Progenitor cell of endocrine pancreas (in vitro differentiated cells): ENCODE results near the gene HDLBP. TPM values are rescaled to one million over a fixed set of nuclear protein-coding genes. Genes with fewer than 3 reads are reported as not detected.

Experiments
- DNase-seq: peaks from one replicate; pipeline ENCODE4 v3.0.0; 2021; ENCODE audit warnings: low spot score; ENCODE audit not compliant: unreplicated experiment
- H3K27ac Mint-ChIP-seq: 2 replicates; pipeline ENCODE4 v1.8.0; 2021; ENCODE audit warnings: mild to moderate bottlenecking, moderate library complexity, mixed read lengths
- H3K27me3 Mint-ChIP-seq: 2 replicates; pipeline ENCODE4 v1.8.0; 2021; ENCODE audit warnings: mixed read lengths
- H3K36me3 Mint-ChIP-seq: 2 replicates; pipeline ENCODE4 v1.8.0; 2022; ENCODE audit warnings: mixed read lengths; ENCODE audit not compliant: insufficient read depth
- H3K4me1 Mint-ChIP-seq: 2 replicates; pipeline ENCODE4 v1.8.0; 2021; ENCODE audit warnings: low read depth, mixed read lengths
- H3K4me3 Mint-ChIP-seq: 2 replicates; pipeline ENCODE4 v1.8.0; 2021; ENCODE audit warnings: low read depth, mild to moderate bottlenecking, moderate library complexity, mixed read lengths
- H3K9me3 Mint-ChIP-seq: 2 replicates; pipeline ENCODE4 v1.8.0; 2021; ENCODE audit warnings: low read depth, mixed read lengths
- total RNA-seq: library from RNA; stranded (reverse); gene quantifications from 2 replicates; pipeline ENCODE4 v1.2.1, GENCODE V29; 2021
- TF ChIP-seq, protein P1 (sequence below): fragments of 200-600 bp; sonication (generic); IDR thresholded peaks from one replicate; pipeline ENCODE4 v1.5.0; 2021; ENCODE audit warnings: antibody characterized with exemption, mild to moderate bottlenecking; ENCODE audit not compliant: unreplicated experiment

HDLBP gene
- total RNA-seq, 1 donor from 2014 or later: 388 TPM

DNA sequence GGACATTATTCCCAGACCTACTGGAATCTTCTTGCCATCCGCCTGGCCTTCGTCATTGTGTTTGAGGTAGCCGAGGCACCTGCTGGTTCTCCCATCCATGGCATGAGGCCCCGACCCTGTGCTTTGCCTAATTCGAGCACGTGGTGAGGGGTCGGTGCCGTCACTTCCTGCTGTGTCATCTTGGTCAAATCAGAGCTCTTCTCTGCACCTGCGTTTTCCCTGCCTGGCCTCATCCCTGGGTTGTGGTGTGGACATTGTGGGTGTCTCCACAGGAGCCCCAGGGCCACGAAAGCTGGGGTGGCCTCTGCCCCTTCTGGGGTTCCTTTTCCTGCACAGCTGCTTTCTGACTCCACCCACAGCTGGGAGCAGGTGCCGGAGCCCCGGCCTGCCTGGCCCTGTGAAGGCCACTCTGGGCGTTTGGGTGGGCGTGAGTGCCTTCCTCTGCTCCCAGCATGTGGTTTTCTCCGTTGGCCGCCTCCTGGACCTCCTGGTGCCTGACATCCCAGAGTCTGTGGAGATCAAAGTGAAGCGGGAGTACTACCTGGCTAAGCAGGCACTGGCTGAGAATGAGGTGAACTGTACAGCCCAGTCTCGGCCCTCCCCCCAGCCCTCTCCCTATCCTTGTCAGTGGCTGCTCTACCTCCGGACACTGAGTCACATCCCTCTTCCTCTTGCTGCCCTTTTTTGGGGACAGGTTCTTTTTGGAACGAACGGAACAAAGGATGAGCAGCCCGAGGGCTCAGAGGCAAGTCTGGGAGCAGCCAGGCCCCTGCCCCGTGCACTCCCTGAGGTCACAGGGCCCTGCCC is 92.1 kb downstream of the HDLBP start:
- Mint-ChIP-seq H3K27me3 (peaks cover 11% of the 10 kb centered on the region), H3K27ac (peak overlapping the region; percentile 70), H3K4me1 (peaks cover 10% of the 10 kb centered on the region), H3K4me3 (no peak overlapping the region), H3K9me3 (no peaks in the 10 kb centered on the region), H3K36me3 (peaks cover 3% of the 10 kb centered on the region)
- TF ChIP-seq, protein P1, sequence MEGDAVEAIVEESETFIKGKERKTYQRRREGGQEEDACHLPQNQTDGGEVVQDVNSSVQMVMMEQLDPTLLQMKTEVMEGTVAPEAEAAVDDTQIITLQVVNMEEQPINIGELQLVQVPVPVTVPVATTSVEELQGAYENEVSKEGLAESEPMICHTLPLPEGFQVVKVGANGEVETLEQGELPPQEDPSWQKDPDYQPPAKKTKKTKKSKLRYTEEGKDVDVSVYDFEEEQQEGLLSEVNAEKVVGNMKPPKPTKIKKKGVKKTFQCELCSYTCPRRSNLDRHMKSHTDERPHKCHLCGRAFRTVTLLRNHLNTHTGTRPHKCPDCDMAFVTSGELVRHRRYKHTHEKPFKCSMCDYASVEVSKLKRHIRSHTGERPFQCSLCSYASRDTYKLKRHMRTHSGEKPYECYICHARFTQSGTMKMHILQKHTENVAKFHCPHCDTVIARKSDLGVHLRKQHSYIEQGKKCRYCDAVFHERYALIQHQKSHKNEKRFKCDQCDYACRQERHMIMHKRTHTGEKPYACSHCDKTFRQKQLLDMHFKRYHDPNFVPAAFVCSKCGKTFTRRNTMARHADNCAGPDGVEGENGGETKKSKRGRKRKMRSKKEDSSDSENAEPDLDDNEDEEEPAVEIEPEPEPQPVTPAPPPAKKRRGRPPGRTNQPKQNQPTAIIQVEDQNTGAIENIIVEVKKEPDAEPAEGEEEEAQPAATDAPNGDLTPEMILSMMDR: no peak
- DNase-seq: no peak

DNA sequence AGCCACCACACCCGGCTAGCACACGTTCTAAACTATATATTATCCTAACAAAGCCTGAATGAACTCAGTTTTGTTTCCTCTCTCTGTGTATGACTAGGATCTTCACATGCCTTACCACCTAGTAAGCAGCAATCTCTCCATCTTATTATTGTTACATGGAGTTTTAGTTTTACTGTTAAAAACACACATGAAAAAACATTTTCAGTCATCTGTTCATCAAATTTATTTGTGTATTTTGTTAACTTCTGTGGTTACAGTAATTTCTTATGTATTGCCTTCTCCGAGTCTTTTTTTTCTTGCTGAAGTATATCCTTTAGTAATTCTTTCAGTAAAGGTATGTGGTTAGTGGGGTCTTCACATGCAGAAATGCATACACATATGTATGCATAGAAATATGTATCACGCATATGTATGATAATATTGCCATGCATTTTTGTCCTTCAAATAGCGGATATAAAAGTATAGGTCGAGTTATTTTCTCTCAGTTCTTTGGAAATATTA is 95.6 kb downstream of the HDLBP start:
- Mint-ChIP-seq H3K36me3 (peaks cover 1% of the 10 kb centered on the region), H3K4me1 (peaks cover 11% of the 10 kb centered on the region), H3K4me3 (no peak overlapping the region), H3K27ac (no peak overlapping the region), H3K27me3 (peaks cover 26% of the 10 kb centered on the region), H3K9me3 (no peaks in the 10 kb centered on the region)
- no peak for DNase-seq
- TF ChIP-seq, protein P1: no peak

DNA sequence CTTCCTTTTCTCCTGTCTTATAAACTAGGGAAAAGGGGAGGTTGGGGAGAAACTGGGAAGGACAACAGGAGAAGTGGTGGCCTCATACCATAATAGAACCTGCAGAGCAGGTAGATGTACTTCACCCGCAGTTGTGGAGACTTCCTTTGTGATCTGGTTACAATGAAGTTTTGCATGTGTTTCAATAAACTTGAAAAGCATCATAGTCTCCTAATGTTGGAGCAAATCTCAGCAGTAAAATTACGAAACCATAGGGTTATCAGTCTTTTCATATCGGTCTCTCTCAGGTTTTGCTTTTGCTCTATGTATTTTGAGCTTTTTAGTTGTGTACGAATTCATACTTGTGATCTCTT is 96.5 kb downstream of the HDLBP start:
- Mint-ChIP-seq H3K4me3 (peak overlapping the region; percentile 79), H3K9me3 (no peaks in the 10 kb centered on the region), H3K36me3 (peaks cover 1% of the 10 kb centered on the region), H3K4me1 (peaks cover 8% of the 10 kb centered on the region), H3K27ac (peak overlapping the region; percentile 84), H3K27me3 (peaks cover 26% of the 10 kb centered on the region)
- DNase-seq: no peak
- TF ChIP-seq, protein P1: no peak

DNA sequence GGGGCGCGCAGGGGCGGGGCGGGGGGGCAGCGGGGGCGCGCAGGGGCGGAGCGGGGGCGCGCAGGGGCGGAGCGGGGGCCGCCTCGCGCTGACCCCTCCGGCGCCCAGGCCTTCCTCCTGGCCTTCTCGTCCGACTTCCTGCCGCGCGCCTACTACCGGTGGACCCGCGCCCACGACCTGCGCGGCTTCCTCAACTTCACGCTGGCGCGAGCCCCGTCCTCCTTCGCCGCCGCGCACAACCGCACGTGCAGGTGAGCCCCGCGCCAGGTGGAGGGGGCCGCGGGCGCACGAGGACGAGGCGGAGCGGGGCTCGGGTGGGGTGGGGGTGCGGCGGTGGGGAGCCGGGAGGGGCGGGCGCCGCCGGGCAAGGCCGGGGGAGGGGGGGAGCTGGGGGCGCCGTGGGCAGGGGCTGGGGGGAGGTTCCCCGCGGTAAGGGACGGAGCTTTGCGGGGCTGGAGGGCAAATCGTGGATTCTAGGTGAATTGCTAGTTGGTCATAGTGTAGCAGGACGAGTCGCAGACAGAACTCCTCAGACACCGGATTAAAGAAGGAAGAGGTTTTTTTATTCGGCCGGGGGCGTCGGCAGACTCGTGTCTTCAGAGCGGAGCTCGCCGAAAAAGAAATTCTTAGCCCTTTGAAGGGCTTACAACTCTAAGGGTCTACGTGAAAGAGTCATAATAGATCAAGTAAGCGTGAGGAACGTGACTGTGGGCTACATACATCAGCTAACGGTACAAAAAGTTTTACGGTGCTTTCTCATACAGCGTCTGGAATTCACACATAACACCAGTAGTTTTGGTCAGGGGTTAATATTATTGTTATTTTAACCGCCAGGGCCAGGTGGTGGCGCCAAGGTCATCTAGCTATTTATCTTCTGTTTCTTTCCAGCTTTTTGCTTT is 97.1 kb downstream of the HDLBP start:
- no peaks in the 10 kb centered on the region for H3K9me3 Mint-ChIP-seq
- peaks cover 8% of the 10 kb centered on the region for H3K4me1 Mint-ChIP-seq
- peak overlapping the region; percentile 84 for H3K27ac Mint-ChIP-seq
- H3K4me3 Mint-ChIP-seq: peak overlapping the region; percentile 79
- TF ChIP-seq, protein P1: peak; percentile 23
- H3K27me3 Mint-ChIP-seq: peaks cover 30% of the 10 kb centered on the region
- H3K36me3 Mint-ChIP-seq: peaks cover 1% of the 10 kb centered on the region
- peak; percentile 43 for DNase-seq

DNA sequence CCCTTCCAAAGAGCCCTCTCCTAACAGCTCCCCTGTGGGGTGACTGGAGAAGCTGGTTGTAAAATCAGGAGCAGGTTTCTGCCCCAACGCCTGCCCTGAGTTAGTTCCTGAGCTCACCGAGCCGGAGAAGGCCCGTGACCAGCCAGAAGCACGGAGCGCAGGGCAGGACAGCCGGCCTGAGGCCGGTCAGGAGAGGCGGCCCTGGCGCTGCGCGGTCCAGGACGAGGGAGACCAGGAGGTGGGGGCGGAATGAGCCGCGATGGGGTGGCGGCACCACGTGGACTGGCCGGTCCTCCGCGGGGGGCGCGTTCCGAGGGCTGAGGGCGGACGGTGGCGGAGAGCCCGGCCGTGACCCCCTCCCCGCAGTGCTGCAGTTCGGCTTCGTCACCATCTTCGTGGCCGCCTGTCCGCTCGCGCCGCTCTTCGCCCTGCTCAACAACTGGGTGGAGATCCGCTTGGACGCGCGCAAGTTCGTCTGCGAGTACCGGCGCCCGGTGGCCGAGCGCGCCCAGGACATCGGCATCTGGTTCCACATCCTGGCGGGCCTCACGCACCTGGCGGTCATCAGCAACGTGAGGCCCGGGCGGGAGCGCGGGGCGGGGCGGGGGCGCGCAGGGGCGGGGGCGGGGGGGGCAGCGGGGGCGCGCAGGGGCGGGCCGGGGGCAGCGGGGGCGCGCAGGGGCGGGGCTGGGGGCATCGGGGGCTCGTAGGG is 98.0 kb downstream of the HDLBP start:
- Mint-ChIP-seq H3K27ac (peak overlapping the region; percentile 88), H3K27me3 (peaks cover 33% of the 10 kb centered on the region), H3K36me3 (peaks cover 1% of the 10 kb centered on the region), H3K4me3 (peak overlapping the region; percentile 64), H3K9me3 (no peaks in the 10 kb centered on the region), H3K4me1 (peaks cover 8% of the 10 kb centered on the region)
- TF ChIP-seq, protein P1: no peak
- DNase-seq: peak; percentile 52
